ENCODE results near the gene JAG2.
A peak's percentile ranks its signal among the peaks of the same experiment; 100 is the strongest.

Gene JAG2

GRCh38 chr14:105165134-105165704, 3.4 kb downstream of the JAG2 start:
- DNase-seq (ENCODE audit: low spot score) = no peak

- DNase-seq (ENCODE audit: low spot score) = no peak
These were observed 5.4 kb downstream of the JAG2 start for GRCh38 chr14:105163040-105163742.

- DNase-seq (ENCODE audit: low spot score) = no peak
These were observed 6.0 kb downstream of the JAG2 start for GRCh38 chr14:105162669-105162979.

GRCh38 chr14:105161964-105162668, 6.5 kb downstream of the JAG2 start:
- DNase-seq (ENCODE audit: low spot score) = peak; percentile 11

DNA sequence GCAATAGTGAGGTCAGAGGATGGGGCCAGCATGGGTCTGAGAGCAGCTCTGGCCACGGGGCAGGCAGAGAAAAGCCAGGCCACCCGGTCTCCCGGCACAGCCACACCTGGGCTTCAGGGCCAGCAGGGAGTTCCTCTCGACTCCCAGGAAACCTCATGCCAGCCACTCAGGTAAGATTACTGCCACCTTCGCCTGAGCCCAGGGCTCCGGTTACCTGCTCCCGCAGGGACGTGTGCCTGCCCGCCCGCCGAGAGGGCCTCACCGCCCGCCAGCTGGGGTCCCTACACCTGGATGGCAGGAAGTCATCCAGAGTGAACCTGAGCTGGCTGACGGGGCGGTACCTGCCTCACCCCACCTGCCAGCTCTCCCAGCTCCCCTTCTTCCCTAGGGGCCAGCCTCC, 7.3 kb downstream of the JAG2 start:
- no peak for DNase-seq (ENCODE audit: low spot score)

DNA sequence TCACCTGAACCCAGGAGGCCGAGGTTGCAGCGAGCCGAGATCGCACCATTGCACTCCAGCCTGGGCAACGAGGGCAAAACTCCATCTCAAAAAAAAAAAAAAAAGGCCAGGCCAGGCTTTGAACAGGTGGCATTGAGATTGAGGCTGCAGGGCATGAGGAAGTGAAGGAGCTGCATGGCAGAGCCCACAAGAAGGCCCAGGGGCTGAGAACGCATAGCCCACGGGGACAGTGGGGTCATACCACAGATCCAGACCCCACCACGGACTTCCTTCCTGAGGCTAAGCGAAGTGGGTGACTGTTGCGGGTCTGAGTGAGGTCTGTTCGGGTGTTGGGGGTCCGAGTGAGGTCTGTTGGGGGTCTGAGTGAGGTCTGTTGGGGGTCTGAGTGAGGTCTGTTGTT, 7.8 kb downstream of the JAG2 start:
- DNase-seq (ENCODE audit: low spot score) = no peak

GRCh38 chr14:105159344-105159743, 9.2 kb downstream of the JAG2 start:
- DNase-seq (ENCODE audit: low spot score) = no peak

GRCh38 chr14:105158794-105159193, 9.8 kb downstream of the JAG2 start:
- DNase-seq (ENCODE audit: low spot score) = no peak

DNA sequence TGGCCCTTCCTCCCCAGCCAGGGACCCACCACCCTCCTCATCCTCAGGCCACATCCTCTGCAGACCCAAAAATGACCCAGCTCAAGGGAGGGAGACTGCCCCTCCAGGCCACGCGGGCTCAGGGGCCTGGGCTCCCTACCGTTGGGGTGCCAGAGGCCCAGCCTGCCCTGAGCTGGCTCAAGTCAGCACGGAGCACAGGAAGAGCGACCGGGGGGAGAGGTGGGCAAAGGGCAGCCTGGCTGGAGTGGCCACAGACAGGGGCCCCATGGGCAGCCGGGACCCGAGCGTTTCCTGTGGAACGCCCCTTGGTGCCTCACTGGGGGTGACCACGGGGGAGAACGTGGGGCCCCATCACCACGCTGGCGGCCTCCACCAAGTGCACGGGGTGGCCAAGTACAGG, 10.7 kb downstream of the JAG2 start:
- no peak for DNase-seq (ENCODE audit: low spot score)

- no peak for DNase-seq (ENCODE audit: low spot score)
These were observed 11.9 kb downstream of the JAG2 start for GRCh38 chr14:105156414-105157375.

GRCh38 chr14:105155681-105156413, 12.7 kb downstream of the JAG2 start:
- DNase-seq (ENCODE audit: low spot score) = no peak

GRCh38 chr14:105155071-105155651, 13.4 kb downstream of the JAG2 start:
- no peak for DNase-seq (ENCODE audit: low spot score)

- DNase-seq (ENCODE audit: low spot score) = no peak
These were observed 14.1 kb downstream of the JAG2 start for GRCh38 chr14:105154476-105154871.

DNA sequence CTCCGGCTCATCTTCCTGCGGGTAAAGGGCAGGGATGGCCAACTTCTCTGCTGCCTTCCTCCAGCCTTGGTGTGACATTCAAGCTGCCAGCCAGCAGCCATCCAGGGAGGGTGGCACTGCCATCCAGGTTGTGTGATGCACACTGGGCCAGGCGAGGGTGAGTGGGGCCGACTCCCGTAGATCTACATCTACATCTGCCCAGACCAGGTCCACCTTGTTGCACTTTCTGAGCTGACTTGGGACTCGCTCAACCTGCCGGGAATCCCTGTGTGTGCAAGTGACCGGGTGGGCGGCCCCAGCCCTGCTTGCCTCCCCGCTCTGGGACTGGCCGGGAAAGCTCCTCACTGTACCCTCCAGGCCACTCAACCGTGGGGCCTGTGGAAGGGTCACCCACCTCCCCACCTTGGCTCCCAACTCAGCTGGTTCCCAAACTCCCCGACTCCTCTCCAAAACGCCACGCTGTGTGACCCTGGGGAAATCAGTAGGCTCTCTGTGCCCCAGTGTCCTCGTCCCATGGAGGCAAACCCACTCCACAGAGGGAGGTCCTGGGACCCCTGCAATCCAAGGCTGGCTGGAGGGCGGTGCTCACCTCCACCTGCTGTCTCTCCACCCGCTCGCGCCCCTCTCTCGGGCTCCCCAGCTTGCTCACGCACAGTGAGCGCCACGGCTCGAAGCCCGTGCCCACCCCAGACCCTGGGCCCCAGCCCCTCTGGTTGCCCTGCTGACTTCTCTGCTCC, 14.7 kb downstream of the JAG2 start:
- DNase-seq (ENCODE audit: low spot score) = no peak

DNA sequence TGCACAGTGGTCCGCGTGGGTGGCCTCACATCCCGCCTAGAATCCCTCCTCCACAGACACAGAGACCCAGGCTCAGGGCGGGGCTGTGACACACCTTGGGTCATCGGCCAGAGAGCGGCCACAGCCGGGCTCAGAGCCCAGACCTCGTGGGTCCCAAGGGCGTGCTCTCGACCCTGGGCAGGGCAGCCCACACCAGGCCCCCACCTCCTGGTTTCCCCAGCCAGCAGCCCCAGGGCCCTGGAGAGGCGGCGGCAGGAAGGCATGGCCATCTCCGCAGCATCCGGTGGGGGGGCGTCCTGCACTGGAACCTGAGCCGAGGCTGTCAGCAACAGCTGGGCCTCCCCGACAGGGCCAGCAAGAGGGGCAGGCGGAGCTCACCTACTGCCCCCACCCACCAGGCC, 15.2 kb downstream of the JAG2 start:
- DNase-seq (ENCODE audit: low spot score) = no peak

DNA sequence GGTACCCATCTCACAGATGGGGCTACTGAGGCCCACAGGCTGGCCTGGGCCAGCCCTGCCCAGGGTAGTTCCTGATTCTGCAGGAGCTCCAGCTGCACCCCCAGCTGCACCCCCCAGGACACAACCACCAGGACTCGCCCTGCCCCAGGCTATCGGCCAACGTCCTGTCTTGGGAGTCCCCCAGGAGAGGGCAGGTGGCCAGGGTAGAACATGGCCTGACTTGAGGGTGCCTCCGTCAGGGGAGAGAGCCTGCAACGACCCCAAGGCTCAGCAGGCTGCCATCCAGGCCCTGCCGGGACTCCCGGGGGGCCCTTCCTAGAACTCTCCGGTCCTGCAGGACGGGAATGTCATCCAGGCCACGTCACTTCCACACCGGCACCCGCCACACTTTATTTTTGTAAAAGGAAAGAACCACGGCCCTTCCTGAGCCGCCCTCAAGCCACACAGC, 15.8 kb downstream of the JAG2 start:
- DNase-seq (ENCODE audit: low spot score) = no peak

DNA sequence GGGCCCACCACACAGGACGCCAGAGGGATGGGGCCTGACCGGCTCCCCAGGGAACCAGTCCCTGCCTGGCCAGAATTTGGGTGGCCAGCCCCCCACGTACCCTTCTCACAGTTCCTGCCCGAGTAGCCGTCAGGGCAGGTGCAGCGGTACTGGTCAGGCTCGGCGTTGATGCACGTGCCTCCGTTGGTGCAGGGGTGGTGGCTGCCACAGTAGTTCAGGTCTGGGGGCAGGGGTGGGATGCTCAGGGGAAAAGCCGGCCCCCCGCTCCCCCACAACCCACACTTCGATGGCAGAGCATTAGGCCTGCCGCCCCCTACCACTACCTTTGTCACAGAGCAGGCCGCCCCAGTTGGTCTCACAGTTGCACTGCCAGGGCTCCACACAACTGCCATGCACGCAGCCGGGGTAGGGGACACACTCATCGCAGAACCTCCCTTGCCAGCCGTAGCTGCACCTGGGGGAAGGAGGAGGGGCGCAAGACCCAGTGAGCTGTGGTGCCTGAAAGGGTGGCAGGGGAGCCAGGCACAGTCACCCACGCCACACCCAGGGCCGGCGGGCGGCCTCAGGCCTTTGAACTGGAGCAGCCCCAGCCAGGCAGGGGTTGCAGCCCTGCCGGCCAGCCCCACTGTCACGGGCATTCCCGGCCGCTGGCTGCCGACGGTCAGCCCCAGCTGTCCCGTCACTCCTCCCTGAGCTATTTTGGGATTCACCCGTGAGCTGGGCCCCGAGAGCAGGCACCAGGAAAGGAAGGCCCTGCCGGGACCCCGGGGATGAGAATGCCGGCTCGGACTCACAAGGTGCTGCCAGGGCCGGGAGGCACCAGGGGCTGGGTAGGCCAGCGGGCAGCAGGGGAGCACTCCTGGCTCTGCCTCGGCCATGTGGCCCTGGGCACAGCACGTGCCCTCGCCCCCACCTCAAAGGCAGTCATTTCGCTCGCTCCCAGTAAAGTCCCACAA, 16.5 kb downstream of the JAG2 start:
- DNase-seq (ENCODE audit: low spot score) = no peak

DNA sequence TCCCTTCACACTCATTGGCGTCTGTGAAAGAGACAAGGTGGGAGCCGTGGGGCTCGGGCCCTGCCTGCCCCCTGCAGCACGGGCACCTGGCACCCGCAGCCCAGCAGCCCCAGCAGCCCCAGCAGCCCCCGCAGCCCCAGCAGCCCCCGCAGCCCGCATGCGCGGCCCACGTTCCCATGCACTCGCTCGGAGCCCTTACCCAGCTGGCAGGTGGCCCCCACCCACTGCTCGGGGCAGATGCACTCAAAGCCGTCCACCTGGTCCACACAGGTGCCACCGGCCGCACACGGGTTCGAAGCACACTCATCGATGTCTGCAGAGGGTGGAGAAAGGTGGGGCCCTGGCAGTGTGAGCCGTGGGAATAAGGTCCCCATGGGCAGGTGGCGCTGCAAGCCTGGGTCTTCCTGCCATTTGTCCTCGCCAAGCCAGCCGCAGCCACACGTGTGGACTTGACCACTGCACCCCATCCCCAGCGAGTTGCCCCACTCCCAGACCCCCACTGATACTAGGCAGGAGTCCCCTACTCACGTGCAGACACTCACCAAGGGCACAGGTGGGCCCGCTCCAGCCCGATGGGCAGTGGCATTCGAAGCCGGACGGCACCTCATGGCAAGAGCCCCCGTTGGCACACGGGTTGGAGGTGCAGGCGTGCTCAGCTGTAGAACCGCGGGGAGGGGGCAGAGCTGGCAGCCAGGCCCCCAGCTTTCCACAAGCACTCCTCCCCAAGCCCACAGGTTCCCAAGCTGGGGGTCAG, 17.3 kb downstream of the JAG2 start:
- DNase-seq (ENCODE audit: low spot score) = no peak
